Measurements from ENCODE around the gene ZNF362.

DNA sequence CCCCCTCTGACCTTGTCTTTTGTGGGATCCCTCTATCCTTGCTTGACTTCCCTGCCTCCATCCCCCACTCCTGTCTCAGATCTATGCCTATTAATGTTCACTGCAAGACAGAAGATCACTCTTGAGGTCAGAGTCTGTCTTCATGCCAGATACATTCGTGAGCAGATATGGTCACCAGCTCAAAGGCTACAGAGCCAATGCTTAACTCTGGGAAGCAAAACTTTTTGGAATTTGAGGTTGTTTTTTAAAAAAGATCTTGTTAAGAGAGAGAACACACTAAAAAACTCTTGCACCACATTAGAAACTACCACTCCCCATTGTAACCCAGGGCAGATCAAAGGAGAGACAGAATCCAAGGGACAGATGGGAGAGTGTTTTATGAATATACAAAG, 81.8 kb downstream of the ZNF362 start:
- TF ChIP-seq, protein P1, sequence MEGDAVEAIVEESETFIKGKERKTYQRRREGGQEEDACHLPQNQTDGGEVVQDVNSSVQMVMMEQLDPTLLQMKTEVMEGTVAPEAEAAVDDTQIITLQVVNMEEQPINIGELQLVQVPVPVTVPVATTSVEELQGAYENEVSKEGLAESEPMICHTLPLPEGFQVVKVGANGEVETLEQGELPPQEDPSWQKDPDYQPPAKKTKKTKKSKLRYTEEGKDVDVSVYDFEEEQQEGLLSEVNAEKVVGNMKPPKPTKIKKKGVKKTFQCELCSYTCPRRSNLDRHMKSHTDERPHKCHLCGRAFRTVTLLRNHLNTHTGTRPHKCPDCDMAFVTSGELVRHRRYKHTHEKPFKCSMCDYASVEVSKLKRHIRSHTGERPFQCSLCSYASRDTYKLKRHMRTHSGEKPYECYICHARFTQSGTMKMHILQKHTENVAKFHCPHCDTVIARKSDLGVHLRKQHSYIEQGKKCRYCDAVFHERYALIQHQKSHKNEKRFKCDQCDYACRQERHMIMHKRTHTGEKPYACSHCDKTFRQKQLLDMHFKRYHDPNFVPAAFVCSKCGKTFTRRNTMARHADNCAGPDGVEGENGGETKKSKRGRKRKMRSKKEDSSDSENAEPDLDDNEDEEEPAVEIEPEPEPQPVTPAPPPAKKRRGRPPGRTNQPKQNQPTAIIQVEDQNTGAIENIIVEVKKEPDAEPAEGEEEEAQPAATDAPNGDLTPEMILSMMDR (conservative IDR thresholded peaks at IDR 0.05; ENCODE audit: low read length): no peak
- TF ChIP-seq EZH2phosphoT487 (IDR thresholded peaks at IDR 0.05; ENCODE audit: borderline replicate concordance, low read depth, low read length): no peak
